HG03103 (cell line): Measurements from ENCODE around the gene ZNF18.

Experiments
- ATAC-seq: cut with Tn5 transposase; IDR thresholded peaks from one replicate; pipeline ENCODE4 v1.9.1; 2021; ENCODE audit warnings: low read depth; ENCODE audit not compliant: unreplicated experiment

ZNF18 gene, protein sequence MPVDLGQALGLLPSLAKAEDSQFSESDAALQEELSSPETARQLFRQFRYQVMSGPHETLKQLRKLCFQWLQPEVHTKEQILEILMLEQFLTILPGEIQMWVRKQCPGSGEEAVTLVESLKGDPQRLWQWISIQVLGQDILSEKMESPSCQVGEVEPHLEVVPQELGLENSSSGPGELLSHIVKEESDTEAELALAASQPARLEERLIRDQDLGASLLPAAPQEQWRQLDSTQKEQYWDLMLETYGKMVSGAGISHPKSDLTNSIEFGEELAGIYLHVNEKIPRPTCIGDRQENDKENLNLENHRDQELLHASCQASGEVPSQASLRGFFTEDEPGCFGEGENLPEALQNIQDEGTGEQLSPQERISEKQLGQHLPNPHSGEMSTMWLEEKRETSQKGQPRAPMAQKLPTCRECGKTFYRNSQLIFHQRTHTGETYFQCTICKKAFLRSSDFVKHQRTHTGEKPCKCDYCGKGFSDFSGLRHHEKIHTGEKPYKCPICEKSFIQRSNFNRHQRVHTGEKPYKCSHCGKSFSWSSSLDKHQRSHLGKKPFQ

DNA sequence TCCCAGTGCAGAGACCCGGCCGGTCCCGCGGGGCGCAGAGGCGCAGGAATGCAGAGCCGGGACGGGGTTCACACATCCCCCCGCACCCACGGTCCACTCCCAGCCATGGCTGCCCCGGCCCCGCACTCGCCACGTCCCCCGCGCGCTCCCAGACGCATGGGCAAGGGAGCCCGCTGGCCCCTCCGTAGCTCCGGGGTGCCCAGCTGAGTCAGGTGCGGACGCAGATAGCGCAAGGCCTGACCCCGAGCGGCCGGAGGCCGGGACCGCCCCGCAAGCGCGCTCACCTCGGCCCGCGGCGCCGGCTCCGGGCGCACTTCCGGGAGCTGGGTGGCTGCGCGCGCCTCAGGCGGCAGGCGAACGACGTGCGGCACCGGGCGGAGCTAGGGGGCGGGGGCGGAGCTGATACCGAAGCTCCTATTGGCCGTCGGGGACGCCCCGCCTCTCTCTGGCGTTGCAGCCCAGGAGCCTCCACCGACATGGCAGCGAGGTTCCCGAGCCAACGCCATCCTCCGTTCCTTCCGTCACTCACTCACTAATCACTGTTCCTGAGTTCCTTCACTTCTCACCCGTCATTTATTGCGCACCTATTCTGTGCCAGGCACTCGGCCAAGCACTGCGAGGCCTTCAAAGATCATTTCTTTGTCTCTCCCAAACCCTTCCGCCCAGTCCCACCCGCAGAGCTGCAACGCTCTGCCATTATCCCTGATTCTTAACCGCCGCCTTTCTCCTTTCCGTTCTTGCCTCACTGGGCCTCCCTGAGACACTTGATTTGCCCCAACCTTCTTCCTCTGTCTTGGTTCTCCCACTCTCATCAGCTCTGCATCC, at the start of gene ZNF18:
TSS of gene ZNF18 (minus strand) at position 329 of the 825 bp plus-strand sequence. CDS start 4,646 bp downstream, outside the sequence.
- peak; percentile 97 for ATAC-seq

DNA sequence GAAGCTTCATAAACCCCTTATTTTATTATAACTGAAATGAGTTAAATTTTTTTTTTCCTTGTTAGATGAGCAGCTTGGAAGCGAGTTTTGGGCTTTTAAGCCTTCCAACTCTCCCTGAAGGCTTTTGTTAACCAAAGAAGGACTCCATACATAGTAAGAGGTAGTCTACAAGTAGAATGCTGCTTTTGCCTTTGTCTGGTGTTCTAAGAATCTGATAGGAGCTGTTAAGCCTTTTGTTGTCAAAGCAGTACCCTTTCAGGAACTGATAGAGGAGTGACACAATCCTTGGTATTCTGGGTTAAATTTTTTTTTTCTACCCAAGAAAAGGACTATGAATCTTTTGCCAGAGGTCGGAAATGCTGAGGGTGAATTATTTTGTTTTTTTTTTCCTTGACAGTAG, 49.5 kb upstream of the ZNF18 start:
- ATAC-seq, result no peak

DNA sequence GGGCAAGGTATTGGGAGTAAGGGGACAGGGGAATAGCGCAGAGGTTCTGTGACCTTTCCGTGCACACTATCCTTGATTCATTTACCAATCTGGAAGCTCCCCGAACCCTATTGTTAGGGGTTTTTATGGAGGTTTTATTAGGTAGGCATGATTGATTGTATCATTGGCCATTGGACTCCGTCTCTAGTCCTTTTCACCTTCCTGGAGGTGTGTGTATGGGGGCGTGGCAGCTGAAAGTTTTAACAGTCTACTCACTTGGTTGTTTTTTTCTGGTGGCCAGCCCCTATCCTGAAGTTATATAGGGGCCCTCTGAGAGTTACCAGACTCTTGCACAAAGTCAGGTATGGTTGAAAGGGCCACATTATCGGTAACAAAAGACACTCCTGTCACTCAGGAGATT, 46.4 kb upstream of the ZNF18 start:
- ATAC-seq, result no peak

DNA sequence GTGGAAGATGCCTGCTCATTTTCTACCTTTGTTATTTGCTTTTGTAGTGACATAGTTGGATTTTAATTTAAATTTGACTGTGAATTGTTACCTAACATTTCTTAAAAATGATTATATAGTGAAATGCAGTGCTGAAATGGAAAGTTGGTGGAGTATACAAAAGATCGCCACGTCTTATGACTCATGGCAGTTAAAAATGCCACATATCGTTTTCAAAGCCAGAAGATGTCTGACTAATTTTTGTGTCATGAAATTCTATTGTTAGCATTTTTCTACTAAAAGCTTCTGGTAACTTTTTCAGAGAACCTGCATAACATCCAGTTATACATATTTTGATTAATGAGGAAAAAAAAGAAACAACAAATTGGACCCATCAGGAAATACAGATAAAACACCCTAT, 44.0 kb upstream of the ZNF18 start:
- no peak for ATAC-seq

DNA sequence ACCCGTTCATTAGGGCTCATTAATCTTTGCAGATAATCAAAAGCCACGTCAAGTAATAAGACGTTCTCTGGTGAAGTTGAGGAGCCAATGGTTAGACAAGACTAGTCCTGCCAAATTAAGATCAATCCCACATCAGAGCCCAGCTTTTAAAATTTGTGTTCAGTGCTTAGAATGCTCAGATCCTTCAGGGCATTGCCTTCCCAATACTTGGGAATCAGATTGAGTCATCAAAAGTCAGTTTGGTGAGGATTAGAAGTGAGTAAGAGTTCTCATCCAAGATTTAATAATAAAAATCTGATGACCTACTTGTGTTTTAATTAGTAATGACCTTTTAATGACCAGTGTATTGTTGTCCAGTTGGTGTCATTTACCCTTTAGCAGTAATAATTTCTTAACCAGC, 43.2 kb upstream of the ZNF18 start:
- no peak for ATAC-seq

DNA sequence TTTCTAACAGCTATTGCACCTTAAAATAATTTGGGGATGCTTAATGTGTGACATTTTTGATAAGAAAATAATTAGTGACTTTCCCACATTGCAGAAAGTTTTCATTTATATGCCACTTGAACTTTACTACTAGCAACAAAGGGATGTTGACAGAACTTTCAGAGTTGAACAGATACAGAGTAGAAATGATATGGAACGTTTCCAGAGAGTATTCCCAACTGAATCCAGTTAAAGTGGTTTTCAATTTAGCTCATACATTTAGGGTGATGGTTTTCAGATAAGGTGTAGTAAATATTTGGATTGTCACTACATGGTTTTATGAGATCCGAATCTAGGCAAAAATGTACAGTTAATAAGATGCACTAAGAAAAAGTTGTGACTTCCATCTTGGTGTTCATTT, 40.7 kb upstream of the ZNF18 start:
- ATAC-seq, result no peak

DNA sequence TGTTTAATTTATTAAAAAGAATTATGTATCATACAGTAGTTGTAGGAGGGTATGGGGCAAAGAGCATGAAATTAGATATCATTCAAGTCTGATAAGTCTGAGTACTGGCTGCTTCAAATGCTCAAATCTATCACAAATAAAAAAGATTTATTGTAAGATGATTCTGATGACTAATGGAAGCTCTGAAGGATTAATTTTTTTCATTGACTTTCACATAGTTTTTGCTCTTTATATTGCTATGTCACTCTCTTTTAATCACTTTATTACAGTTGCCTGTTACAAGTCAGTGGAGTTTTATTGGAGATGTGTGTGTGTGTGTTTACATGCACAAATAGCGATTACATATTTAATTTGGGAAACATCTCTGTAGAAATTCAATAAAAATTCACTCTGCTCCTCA, 38.4 kb upstream of the ZNF18 start:
- ATAC-seq, result no peak

DNA sequence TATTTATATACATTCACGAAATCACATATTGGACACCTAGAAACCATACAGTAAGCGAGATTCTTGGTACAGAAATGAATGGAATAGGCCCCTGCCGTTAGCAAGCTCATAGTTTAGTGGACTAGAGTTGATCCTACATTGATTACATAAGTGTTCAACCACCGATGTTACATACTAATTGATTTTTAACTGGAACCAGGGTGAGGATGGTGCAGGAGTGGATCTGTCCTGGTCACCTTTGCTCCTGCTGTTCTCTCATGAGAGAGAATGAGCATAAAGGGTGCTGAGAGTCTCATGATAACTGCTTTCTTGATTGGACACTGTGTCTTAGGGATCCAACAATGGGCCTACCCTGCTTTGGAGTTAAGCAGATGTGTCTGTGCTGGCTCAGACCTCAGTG, 37.3 kb upstream of the ZNF18 start:
- no peak for ATAC-seq

DNA sequence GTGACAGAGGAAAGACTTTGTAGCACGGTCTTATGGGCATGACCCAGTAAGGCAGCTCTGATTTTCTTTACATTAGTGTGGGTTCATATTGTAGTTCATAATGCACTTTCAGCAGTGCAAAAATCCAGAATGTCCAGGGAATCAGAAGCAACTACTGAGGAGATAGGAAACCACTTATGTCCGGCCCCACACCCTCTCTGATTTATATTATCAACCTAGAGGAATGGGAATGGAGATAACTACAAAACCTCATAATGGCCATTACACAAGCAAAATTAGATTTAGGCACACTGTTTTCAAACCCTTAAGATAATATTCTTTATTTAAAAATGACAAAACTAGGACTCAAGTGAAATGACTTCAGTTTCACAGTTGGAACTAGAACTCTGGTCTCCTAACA, 31.3 kb upstream of the ZNF18 start:
- no peak for ATAC-seq

DNA sequence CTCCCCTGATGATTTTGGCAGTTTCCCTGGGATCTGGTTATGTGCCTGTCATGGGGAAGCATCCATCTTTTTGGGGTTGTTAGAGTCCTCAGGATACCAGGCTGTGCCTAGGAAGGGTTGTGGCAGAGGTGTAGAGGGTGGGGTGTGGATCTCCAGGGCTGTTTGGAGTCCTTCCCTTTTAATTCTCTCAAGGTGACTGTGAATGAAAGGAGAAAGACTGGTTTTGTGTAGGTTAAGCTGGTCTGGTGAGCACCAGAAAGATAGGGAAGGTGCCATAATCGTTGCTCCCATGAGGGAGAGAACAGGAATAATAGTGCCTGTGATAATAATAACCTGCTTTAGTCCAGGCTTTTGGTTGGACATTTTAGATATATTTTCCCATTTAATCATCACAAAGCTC, 30.4 kb upstream of the ZNF18 start:
- no peak for ATAC-seq

DNA sequence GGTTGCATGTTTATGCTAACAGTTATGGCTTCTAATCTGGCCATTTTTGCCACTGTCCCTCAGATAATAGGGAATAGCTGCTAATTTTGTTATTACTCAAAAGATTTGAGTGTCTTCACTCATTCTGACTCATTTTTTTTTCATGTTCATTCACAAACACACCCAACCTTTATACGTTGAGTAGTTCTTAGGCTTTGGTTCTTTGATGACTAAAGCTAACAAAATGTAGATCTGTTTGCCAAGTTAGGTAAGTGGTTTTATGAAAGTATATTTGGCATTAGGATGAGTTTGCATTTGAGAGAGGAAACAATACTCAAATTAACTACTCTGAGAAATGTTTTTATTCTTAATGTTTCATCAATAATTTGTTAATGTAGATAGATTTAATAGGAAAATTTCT, 27.1 kb upstream of the ZNF18 start:
- no peak for ATAC-seq

DNA sequence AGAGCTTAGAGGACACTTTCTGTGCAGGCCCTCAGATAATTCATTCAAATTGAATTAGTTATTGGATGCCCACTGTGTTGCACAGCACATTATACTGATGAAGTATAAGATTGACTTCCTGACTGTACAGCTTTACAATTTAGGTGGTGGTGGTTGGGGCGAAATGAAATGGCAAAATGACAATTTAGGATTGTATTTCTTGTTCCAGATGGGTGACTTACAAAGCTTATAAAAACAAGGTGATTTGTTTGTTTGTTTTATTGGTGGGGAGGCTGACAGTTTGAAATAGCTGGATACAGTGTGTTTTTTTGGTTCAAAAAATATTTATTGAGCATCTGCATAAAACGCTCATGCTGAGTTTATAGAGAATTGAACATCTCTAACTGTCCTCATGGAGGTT, 25.0 kb upstream of the ZNF18 start:
- no peak for ATAC-seq

DNA sequence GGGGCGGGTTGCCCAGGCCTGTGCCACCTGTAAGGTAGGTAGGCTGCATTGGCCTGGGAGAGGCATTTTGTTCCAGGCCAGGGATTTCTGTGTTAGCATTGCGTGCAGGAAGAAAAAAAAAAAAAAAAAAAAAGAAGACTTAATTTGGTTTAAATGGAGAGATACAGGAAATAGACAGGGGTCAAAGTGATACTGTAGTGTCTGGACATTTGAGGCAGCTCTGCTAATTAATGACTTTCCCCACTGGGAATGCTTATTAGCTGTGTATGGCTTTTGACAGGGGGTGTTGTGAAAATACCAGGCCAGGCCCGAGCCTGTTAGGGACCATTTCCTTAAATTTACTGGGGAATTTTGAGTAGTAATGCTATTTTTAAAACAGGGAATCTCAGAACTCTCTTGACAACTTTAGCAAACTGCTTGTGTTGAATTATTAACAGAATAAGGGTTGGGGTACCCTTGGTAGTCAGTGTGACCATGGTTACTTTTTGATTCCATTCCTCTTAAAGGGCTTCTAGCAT, 24.4 kb upstream of the ZNF18 start:
- ATAC-seq, result no peak

DNA sequence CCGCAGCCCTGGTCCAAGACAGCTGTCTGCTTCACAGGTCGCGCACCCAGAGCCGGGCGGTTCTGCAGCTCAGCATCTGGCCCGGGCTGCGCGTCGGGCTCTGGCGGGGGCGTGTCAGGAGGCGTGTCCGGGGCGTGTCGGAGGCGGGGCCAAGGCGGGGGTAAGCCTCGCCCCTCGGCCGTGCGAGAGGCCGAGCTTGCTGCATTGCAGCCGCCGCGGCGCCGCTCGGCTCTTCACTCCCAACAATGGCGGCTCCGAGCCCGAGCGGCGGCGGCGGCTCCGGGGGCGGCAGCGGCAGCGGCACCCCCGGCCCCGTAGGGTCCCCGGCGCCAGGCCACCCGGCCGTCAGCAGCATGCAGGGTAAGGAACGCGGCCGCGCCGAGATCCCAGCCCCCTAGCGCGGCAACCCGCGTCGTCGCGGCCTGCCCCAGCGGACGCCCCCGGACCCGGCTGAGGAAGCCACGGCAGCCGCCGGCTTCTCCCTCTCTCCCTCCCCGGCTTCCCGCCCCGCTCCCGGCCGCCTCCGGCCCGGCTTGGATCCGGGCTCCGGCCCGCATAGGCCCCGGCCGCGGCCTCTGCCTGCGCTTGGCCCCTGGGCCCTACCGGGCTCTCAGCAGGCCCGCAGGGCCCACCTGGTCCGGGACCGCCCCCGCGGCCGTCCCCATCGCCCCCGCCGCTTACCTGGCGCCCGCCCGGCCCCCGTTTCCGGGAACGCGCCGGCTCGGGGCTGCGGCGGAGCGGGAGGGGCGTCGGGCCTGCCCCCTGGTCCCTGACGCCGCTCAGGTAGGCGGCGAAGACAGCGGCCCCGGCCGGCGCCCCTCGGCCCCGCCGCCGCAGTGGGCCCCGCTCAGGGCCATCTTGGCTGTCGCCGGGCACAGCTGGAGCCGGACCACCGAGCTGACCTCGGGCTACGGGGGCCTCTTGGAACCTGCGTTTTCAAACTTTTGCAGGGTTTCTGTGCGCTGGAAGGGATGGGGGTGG, 23.7 kb upstream of the ZNF18 start, which contains the start of gene MAP2K4:
TSS of gene MAP2K4 (plus strand) at position 236 of the 981 bp plus-strand sequence. CDS start at position 246, 10 bp downstream.
- peak; percentile 88 for ATAC-seq

DNA sequence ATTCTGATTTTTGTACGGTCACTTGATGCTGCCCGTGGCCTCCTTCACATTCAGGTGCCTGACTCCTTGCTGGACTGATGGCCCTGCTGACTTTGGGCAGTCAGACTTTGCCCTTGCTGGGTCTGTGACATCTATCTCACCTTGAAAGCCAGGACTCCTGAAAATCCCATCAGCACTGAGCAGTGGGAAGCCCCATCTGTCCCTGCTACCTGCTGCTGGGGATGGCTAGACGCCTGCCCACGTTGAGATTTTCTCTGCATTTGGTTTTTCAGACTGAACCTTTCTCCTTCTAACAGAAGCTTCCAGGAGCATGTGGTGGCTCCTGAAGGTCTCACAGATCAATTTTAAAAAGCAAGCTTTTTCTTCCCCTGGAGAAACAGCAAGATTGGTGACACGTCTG, 10.2 kb upstream of the ZNF18 start:
- ATAC-seq, result no peak

DNA sequence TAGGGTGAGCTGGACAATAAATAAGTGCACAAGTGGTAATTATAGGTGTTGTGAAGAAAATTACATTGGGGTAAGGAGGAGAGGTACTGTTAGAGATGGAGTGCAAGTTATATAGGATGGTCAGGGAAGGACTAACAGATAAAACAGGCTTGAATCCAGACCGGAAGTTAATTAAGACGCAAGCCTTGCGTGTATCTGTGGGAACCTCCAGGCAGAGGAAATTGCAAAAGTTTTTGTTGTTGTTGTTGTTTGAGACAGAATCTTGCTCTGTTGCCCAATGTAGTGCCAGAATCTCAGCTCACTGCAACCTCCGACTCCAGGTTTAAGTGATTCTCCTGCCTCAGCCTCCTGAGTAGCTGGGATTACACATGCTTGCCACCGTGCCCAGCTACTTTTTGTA, 2.4 kb upstream of the ZNF18 start:
- no peak for ATAC-seq

DNA sequence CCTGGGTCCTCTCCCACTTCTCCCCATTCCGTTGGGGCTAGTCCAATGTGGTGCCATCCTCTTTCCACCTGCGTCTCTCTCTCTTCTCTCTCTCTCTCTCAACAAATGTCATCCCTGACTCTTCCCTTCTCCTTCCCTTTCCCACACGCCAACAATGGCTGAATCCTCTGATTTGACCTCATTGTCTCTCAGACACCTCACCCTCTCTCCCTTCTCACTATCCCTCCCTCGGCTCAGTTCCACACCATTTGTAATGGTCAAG, 628 bp upstream of the ZNF18 start:
- no peak for ATAC-seq

DNA sequence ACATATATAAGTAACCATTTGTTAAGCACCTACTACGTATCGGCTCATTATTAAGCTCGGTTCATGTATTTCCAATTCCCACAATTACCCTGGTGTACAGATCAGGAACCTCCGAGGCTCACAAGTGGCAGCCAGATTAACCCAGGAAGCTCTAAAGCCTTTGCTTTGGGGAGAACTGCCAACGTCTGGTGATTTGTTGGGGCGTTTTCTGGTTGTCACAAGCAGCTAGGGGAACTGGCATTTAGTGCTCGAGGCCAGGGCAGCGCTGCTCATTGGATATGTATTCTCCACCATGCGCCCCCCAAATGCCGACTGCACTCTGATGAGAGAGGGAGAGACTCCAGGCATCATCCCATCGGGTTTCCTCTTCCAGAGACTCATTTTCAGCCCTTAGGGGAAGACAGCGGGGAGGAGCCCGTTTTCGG, 541 bp downstream of the ZNF18 start:
- ATAC-seq, result peak; percentile 25

DNA sequence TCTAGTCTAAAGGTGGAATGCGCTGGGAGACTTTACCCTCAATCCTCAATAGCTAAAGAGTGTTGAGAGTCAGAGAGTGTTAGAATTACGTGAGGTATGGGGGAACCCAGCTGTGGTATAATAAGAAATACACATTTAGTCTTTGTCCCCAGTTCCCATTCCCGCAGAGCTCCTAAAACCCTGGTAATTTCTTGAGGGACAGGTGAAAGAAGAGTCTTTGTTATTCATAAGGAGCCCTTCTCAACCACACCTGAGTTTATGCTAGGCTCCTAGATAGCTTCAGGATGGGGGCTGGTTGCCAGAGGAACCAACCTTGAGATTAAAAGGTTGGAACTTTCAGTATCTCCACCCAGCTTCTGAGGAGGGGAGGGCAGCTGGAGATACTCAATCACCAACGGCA, 5.8 kb downstream of the ZNF18 start:
- no peak for ATAC-seq

DNA sequence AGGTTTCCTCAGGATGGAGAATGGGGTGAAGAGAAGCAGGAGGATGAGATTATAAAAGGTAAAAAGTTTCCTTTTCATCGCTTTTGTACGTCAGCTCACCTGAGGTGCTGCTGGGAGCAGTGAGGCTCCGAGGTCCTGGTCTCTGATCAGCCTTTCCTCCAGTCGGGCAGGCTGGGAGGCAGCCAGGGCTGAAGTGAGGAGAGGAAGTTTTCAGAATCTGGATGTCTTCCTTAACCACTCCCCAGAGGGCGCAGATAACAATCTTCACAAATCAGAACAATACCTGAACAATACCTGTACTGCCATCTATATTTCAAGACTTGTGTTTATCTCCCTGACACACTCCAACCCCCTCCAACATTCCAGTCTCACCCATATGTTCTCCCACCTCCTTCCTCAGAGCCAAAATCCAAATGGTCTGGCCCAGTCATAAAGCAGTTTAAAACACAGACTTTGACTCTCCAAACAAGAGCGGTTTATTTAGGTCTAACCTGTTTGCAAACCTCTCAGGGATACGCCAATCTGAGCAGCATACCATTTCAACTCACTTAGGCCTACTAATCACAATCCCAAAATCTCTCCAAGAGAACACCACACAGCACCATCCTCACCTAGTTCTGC, 6.8 kb downstream of the ZNF18 start:
- no peak for ATAC-seq
